Gastrocnemius medialis (tissue), 4 donors: ENCODE results near the gene CRCP.

Experiments used
- POLR2A ChIP-seq, 2 donors: fragments of 450-650 bp; IDR thresholded peaks; one replicate each; pipeline ENCODE4 v1.6.1; 2017; ENCODE audit warnings: antibody characterized with exemption in 2 of 2, mild to moderate bottlenecking in 2 of 2, moderate library complexity in 2 of 2
- TF ChIP-seq, protein P1 (sequence below), 5 experiments: fragments of 450-650 bp in 3 of 5; fragments of 200-600 bp in 2 of 5; sonication (generic) in 2 of 5; IDR thresholded peaks in 4 of 5; conservative IDR thresholded peaks in 1 of 5; 1 replicate in 4 of 5; 2 replicates in 1 of 5; pipeline ENCODE4 v1.5.1; 2016 to 2019; ENCODE audit warnings: antibody characterized with exemption in 5 of 5, mild to moderate bottlenecking in 3 of 5, moderate library complexity in 3 of 5

DNA sequence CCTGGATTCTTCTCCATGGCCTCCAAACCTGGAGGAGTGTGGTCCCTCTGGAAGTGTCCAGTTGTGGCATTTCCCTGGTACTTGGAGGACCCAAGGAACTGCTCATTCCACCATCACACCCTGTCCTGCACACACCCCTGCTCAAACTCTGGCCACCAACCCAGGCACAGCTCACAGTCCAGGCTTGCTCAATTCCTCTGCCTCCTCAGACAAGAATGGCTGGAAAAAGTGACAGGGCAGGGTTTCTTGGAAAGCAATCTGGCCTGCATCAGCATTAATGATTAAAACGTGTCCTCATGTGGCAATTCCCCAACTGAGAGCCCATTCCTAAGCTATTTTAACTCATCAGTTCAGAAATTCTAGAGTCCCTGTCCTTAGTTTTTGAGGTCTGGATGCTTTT lies 73.3 kb downstream of the CRCP start:
- TF ChIP-seq, protein P1, sequence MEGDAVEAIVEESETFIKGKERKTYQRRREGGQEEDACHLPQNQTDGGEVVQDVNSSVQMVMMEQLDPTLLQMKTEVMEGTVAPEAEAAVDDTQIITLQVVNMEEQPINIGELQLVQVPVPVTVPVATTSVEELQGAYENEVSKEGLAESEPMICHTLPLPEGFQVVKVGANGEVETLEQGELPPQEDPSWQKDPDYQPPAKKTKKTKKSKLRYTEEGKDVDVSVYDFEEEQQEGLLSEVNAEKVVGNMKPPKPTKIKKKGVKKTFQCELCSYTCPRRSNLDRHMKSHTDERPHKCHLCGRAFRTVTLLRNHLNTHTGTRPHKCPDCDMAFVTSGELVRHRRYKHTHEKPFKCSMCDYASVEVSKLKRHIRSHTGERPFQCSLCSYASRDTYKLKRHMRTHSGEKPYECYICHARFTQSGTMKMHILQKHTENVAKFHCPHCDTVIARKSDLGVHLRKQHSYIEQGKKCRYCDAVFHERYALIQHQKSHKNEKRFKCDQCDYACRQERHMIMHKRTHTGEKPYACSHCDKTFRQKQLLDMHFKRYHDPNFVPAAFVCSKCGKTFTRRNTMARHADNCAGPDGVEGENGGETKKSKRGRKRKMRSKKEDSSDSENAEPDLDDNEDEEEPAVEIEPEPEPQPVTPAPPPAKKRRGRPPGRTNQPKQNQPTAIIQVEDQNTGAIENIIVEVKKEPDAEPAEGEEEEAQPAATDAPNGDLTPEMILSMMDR (IDR thresholded peaks at IDR 0.05 in 4 of 5, conservative IDR thresholded peaks at IDR 0.05 in 1 of 5): no peak
- no peak for TF ChIP-seq POLR2A (IDR thresholded peaks at IDR 0.05)
